MM.1S (cell line): ENCODE results near the gene CCDC182.

Source experiments
- EZH2 ChIP-seq: fragments of 300-600 bp; sonication (generic); optimal IDR thresholded peaks from 2 replicates; pipeline ENCODE3; 2017; ENCODE audit warnings: low read depth, mild to moderate bottlenecking, antibody characterized with exemption, low read length, mixed read lengths
- TF ChIP-seq, protein P1 (sequence below): fragments of 300-600 bp; sonication (generic); IDR thresholded peaks from 2 replicates; pipeline ENCODE4 v1.5.1; 2016; ENCODE audit warnings: antibody characterized with exemption, low read length, mixed read lengths

DNA sequence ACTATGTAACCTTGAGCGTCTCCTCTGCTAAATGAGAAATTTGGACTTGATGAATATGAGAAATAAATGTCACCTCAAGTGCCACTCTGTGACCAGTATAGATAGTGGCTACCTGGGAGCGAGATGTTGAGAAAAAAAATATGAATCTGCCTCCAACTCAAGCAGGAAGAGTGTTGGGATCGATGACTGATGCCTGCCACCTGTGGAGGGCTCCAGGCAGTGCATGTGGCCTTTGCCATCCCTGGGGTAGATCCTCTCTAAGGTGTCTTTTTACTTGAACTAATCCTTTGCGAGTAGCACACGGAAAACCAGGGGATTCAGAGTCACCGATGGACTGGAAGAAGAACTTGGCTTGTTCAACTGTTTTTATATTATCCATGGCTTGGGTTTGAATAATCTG, 9.4 kb downstream of the CCDC182 start:
- TF ChIP-seq, protein P1, sequence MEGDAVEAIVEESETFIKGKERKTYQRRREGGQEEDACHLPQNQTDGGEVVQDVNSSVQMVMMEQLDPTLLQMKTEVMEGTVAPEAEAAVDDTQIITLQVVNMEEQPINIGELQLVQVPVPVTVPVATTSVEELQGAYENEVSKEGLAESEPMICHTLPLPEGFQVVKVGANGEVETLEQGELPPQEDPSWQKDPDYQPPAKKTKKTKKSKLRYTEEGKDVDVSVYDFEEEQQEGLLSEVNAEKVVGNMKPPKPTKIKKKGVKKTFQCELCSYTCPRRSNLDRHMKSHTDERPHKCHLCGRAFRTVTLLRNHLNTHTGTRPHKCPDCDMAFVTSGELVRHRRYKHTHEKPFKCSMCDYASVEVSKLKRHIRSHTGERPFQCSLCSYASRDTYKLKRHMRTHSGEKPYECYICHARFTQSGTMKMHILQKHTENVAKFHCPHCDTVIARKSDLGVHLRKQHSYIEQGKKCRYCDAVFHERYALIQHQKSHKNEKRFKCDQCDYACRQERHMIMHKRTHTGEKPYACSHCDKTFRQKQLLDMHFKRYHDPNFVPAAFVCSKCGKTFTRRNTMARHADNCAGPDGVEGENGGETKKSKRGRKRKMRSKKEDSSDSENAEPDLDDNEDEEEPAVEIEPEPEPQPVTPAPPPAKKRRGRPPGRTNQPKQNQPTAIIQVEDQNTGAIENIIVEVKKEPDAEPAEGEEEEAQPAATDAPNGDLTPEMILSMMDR = peak; percentile 57
- TF ChIP-seq EZH2 = no peak
